ENCODE measurements around the gene SLC51A.
"Not testable (repeated sequence)": the region's sequence is repeated elsewhere in the genome, so short reads cannot be mapped to it uniquely, and the experiment has no call there.

SLC51A gene

DNA sequence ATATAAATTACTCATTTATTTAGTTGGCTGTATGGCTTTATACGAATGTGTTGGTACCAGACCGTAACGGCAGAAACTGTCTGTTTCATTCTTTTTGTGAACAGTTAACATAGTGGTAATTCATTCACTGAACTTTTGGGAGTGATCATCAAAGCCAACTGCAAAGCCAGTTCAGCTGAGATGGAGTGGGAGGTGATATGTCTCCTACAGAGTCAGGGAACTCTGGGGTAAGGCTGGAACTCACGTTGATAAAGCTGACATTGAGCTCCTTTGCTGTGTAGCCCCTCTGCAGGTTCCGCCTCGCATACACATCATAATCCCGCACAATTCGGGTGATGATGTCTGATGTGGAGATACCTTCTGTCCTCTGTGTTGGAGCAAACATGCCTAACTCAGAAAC lies 25.4 kb downstream of the SLC51A start:
- DNase-seq (ENCODE audit: low spot score): no peak

- DNase-seq (ENCODE audit: low spot score): not testable (repeated sequence)
Measured at GRCh38 chr3:196244166-196244565, 27.8 kb downstream of the SLC51A start.

GRCh38 chr3:196246612-196247308 lies 30.4 kb downstream of the SLC51A start:
- DNase-seq (ENCODE audit: low spot score): no peak

DNA sequence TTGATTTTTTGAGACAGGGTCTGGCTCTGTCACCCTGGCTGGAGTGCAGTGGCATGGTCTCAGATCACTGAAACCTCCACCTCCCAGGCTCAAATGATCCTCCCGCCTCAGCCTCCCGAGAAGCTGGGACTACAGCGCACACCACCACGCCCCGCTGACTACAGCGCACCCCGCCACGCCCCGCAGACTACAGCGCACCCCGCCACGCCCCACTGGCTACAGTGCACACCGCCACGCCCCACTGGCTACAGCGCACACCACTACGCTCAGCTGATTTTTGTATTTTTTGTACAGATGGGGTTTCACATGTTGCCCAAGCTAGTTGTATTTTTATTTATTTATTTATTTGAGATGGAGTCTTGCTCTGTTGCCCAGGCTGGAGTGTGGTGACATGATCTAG lies 35.6 kb downstream of the SLC51A start:
- no peak for DNase-seq (ENCODE audit: low spot score)

- no peak for DNase-seq (ENCODE audit: low spot score)
Measured at GRCh38 chr3:196254376-196255283, 38.3 kb downstream of the SLC51A start.

- DNase-seq (ENCODE audit: low spot score): no peak
Measured at GRCh38 chr3:196255776-196256175, 39.4 kb downstream of the SLC51A start.

- DNase-seq (ENCODE audit: low spot score): no peak
Measured at GRCh38 chr3:196260784-196261183, 44.5 kb downstream of the SLC51A start.

DNA sequence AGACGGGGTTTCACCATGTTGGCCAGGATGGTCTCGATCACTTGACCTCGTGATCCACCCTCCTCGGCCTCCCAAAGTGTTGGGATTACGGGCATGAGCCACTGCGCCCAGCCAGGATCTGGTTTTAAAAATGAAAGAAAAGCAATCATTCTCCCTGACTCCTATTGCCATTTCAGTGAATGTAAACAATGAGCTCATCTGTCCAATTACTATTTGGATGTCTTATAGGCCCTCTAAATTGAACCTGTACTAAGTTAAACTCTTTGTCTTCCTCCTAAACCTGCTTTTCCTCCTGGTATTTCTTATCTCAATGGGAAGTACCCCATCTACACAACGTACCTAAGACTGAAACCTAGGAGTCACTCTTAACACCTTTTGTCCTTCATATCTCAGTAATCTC lies 47.5 kb downstream of the SLC51A start:
- DNase-seq (ENCODE audit: low spot score): no peak

DNA sequence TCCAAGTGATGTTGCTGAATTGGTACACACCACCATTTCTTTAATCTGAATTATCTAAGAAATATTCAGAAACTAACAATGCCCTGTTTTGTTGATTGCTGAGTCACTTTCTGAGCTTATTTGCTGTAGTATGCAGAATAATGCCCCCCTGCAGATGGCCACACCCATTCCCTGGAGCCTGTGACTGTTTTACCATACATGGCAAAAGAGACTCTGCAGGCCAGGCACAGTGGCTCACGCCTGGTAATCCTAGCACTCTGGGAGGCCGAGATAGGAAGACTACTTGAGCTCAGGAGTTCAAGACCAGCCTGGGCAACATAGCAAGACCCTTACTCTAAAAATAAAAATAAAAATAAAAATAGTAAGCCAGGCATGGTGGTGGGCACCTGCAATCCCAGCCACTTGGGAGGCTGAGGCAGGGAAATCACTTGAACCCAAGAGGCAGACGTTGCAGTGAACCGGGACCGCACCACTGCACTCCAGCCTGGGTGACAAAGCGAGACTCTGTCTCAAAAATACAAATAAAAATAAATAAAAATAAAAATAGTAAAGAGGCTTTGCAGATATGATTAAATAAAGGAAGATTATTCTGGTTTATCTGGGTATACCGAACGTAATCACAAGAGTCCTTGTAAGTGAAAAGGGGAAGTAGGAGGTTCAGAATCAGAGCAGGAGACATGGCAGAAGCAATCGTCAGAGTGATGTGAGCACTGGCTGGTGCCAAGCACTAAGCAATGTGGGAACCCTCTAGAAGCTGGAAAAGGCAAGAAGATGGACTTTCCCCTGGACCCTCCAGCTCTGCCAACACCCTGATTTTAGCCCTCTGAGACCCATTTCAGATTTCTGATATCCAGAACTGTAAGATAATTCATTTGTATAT lies 52.2 kb downstream of the SLC51A start:
- DNase-seq (ENCODE audit: low spot score): peak; percentile 36

DNA sequence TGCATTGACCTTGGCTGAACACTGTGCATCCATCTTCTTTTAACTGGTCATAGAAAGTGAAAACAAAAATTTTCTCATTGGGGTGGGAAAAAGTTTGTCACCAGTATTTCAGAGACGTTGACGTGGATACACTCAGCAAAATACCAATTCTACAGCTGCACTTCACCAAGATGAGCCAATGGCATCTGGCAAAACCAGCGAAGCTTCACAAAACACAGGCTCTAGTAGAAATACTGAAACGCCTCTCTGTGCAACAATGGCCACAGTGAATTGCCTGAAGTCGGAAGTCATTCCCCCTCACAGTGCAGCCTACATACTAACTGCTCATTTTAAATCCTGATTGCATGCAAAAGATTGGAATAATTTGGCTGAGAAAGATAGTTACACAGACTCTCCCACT lies 54.2 kb downstream of the SLC51A start:
- no peak for DNase-seq (ENCODE audit: low spot score)

- DNase-seq (ENCODE audit: low spot score): no peak
Measured at GRCh38 chr3:196272826-196273225, 56.5 kb downstream of the SLC51A start.

DNA sequence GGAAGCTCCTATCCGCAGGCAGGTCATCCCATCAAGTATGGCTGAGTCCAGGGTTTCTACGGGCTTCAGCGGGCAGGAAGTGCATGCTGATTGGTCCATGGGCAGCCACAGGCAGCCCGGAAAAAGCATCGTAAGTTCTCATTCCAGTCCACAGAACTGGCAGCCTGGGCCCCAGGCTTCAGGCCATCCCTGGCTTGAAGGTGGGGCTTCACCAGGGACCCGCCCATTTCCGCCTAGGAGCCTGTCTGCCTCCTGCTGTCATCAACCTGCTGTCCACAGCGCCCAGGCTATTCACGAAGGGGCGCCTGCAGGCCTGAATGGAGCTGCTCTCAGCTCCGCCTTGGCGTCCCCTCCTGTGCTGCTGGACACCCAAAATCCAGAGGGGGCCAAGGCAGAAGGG lies 57.3 kb downstream of the SLC51A start:
- DNase-seq (ENCODE audit: low spot score): peak; percentile 63

DNA sequence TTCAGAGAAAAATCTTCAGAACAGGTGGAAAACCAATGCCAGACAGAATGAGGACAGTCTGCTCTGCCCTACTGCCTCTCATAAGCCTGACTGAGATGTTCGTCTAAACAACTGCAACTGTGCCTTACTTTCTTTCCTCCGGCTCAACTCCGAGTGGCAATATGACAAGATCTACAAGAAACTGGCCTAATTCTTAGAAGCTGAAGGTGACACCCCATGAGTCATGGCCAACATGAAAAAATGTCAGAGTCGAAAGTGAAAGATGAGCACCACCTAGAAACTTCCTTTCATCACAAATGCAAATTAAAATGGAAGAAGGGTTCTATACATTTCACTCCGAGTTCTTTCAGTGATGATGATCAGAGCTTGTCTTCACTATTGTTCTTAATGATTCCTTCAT lies 58.3 kb downstream of the SLC51A start:
- DNase-seq (ENCODE audit: low spot score): peak; percentile 92

DNA sequence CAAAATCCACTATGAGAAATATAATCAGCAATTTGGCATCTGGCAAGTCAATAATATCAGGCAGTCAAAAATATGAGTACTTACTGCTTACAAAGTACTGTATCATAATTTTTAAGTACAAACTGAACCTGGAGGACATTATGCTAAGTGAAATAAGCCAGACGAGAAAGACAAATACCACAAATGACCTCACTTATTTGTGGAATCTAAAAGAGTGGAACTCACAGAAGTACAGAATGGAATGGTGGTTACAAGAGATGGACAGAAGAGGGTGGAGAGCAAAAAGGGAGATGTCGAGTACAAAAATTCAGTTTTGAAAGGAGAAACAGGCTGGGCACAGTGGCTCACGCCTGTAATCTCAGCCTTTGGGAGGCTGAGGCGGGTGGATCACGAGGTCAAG lies 58.8 kb downstream of the SLC51A start:
- DNase-seq (ENCODE audit: low spot score): no peak

DNA sequence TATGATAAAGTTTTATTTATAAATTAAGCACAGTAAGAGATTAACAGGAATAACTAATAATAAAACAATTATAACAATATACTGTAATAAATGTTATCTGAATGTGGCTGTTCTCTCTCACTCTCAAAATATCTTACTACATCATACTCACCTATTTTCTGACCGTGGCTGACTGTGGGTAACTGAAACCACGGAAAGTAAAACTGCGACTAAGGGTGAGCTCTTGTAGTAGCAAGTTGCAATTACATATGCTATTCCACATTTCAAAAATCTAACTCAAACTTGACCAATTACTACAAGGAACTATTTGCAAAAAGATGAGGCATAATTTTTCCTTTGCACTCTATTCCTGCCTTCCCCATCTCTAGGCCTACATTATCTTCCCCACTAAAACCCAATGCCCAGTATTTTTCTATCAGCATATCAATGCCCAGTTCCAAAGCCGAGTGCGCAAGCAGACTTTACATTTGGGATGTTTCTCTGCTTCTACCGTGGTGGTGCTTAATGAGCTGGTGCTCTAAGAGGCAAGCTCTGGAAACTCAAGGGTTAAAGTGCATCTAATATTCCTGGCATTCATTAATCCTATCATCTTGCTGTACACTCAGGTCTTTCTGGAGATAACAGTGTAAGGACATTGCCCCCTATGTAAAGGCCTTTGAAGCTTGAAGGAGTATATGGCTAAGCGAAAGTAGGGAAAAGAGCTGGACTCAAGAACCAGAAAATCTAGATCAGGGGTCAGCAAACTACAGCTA lies 64.5 kb downstream of the SLC51A start:
- DNase-seq (ENCODE audit: low spot score): no peak

DNA sequence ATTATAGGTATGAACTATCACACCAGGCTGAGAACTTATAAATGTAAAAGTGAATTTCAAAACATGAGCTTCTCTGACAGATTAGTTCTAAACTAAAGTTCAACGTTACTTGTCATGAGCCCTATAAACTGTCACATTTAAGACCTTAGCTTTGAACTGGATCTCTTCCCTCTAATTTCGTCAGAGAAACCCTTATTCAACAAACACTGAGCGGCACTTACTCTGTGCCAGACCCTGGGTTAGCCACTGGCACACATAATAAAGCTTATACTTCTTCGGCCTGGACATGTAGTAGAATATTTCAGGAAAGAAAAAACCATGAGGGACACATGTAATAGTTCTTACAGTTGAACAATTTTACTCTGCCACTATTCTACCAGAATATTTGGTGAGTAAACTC lies 65.6 kb downstream of the SLC51A start:
- no peak for DNase-seq (ENCODE audit: low spot score)

All from hematopoietic multipotent progenitor cell treated with erythropoietin and hydrocortisone succinate and interleukin-3 and kit ligand, for 15 days (in vitro differentiated cells).